Right cardiac atrium (tissue), 5 donors: ENCODE results near the gene FAM240B. TPM values are rescaled to one million over a fixed set of nuclear protein-coding genes. Genes with fewer than 3 reads are reported as not detected.

ENCODE experiments used
- ATAC-seq, 2 donors: fragments of 200-7000 bp; cut with Tn5 transposase; one replicate each; pipeline versions ENCODE4 v1.8.0 to v1.9.1; 2020; ENCODE audit warnings: moderate library complexity in 2 of 2, mild to moderate bottlenecking in 1 of 2
- DNase-seq, 3 donors: peaks; one replicate each; pipeline ENCODE4 v3.0.0-alpha.2; 2020
- H3K27ac ChIP-seq: one replicate; pipeline ENCODE4 v1.5.1; 2013; ENCODE audit warnings: mild to moderate bottlenecking, low read length, control low read depth, moderate library complexity
- H3K27me3 ChIP-seq: one replicate; pipeline ENCODE4 v1.6.1; 2013; ENCODE audit not compliant: control insufficient read depth, insufficient read depth
- H3K4me1 ChIP-seq: one replicate; pipeline ENCODE4 v1.6.1; 2013; ENCODE audit warnings: low read length; ENCODE audit not compliant: control insufficient read depth, insufficient read depth
- H3K4me3 ChIP-seq: one replicate; pipeline ENCODE4 v1.5.1; 2013; ENCODE audit warnings: low read length, control low read depth
- H3K9me3 ChIP-seq: one replicate; pipeline ENCODE4 v1.6.1; 2013; ENCODE audit warnings: low read length; ENCODE audit not compliant: control insufficient read depth
- WGBS: extraction: QIAGEN DNeasy Blood & Tissue Kit; methylation state at CpG from one replicate; pipeline ENCODE4 v1.1.7; 2013; 5-methylcytosine and 5-hydroxymethylcytosine counted together
- intact Hi-C, 4 donors: fragments of 100-400 bp; cut with DNase I; formaldehyde crosslinking; loops; one replicate each; pipeline versions ENCODE4 v1.11.0 to v1.14.0; 2022 to 2023
- polyA plus RNA-seq: library from polyadenylated mRNA; stranded (reverse); fragments of 200-250 nt; gene quantifications from one replicate; pipeline ENCODE4 v1.2.3, GENCODE V29; 2013
- total RNA-seq, 4 donors: library from RNA; stranded (reverse); fragmentation: NEBNext Ultra II Directional; extraction: Animal tissue kit (Norgen Biotek cat#: 25700); gene quantifications; one replicate each; pipeline ENCODE4 v1.2.1, GENCODE V29; 2021
- donor health status: healthy with polysubstance abuse.
- donor health status: DM: no; HTN: yes; CAD: no.
- donor health status: DM: no; HTN: no; CAD: no.
- donor health status: DM: no; HTN: yes; CAD: no; lungs with severe emphysema.
- donor health status: DM: yes; HTN: yes; CAD: no.

FAM240B gene
- total and polyA plus RNA-seq, 5 donors = not detected

DNA sequence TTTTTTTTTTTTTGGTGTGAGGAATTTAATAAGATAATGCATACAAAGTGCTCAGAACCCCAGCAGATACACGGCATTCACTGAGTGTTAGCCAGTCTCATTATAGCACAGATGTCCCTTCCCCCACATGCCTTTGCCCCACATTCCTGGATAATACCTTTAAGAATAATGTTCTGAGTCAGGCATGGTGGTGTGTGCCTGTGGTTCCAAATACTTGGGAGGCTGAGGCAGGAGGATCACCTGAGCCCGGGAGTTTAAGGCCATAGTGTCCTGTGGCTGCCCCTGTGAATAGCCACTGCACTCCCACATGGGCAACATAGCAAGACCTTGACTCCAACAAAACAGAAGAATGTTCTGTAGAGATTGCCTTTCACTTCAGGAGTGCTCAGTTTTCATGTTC lies 75.3 kb downstream of the FAM240B start:
- no peak for DNase-seq
- H3K9me3 ChIP-seq = no peaks in the 10 kb centered on the region
- no peak overlapping the region for H3K27ac ChIP-seq
- 15% methylated on average over 2 of the region's 2 CpGs for WGBS
- H3K4me1 ChIP-seq = peaks cover 2% of the 10 kb centered on the region
- intact Hi-C loops = no loop called here
- ATAC-seq = no peak
- no peaks in the 10 kb centered on the region for H3K27me3 ChIP-seq
- H3K4me3 ChIP-seq = no peak overlapping the region

Other genes starting within 250 kb of the FAM240B start
- gene ANKRD18A, start 99.5 kb downstream of the FAM240B start, total RNA-seq = 10 to 100 TPM in 1 of 4 donors, 1 to 10 TPM in 3; 2.1 to 12.3 (median 7.2) TPM
- gene ANKRD18A, start 99.5 kb downstream of the FAM240B start, polyA plus RNA-seq = 3.1 TPM